DMS79 (cell line): ENCODE data around the gene GALNTL6.

Experiments used
- DNase-seq: peaks from one replicate; lab custom pipeline; 2025; lab: John Stamatoyannopoulos, UW

The GALNTL6 gene

GRCh38 chr4:173074501-173074946 lies 1261.3 kb downstream of the GALNTL6 start:
- DNase-seq = no peak

DNA sequence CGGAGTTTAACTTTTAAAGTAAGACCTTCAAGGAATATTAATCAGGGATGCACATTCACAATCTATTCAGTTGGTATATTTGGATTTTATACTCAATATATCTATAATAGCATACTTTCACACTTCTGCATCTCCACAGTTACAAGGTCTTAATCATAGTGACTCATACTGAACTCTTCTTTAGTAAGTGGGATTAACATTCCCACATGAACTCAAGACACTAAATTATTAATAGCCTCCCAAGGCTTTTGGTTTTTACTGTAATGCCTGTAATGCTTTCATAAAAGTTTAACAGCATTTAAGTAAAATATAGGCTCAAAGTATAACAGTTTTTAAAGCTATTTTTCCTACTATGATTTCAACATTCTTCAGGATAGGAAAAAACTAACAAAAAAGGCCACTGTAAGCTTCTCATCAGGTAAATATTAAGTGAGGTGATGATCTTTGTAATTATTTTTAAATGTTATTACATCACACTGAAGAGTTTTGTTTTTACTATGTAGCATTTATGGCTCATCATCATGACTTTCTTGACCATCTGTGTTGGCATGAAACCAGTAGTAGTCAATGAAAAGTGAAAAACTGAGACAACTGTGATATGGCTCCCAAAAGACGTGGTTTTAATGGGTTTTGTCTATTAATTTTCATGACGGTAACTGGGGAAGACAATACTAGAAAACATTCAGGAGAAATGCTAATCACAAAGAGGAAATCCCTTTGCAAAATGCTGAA lies 1263.9 kb downstream of the GALNTL6 start:
- no peak for DNase-seq

DNA sequence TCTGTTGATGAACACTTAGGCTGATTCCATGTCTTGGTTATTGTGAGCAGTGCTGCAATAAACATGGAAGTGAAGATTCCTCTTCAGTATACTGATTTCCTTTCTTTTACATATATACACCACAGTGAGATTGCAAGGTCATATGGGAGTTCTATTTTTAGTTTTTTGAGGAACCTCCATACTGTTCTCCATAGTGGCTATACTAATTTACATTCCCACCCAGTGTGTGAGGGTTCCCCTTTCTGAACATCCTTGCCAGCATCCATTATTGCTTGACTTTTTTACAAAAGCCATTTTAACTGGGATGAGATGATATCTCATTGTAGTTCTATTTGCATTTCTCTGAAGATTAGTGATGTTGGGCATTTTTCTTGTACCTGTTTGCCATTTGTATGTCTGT lies 1274.9 kb downstream of the GALNTL6 start:
- no peak for DNase-seq
